DOHH2 (cell line): Measurements from ENCODE around the gene CD3G.
A peak's percentile ranks its signal among the peaks of the same experiment; 100 is the strongest.
"Not testable (repeated sequence)": the region's sequence is repeated elsewhere in the genome, so short reads cannot be mapped to it uniquely, and the experiment has no call there.

Experiments used
- H3F3A ChIP-seq: fragments of 200-600 bp; sonication (generic), shearing (Covaris generic); 2 replicates; pipeline ENCODE4 v1.6.0; 2016; ENCODE audit warnings: antibody characterized with exemption, mild to moderate bottlenecking; ENCODE audit not compliant: control insufficient read depth, insufficient read depth
- H3K27ac ChIP-seq: fragments of 200-600 bp; sonication (generic); 2 replicates; pipeline ENCODE4 v1.5.1; 2014; ENCODE audit warnings: low read depth, mild to moderate bottlenecking, low read length, moderate library complexity
- H3K27me3 ChIP-seq: fragments of 200-600 bp; sonication (generic); 2 replicates; pipeline ENCODE4 v1.6.1; 2014; ENCODE audit warnings: mild to moderate bottlenecking, low read length, mixed read lengths; ENCODE audit not compliant: control insufficient read depth
- H3K36me3 ChIP-seq: fragments of 200-600 bp; sonication (generic); 2 replicates; pipeline ENCODE4 v1.6.1; 2014; ENCODE audit warnings: mild to moderate bottlenecking, low read length, moderate library complexity, mixed read lengths; ENCODE audit not compliant: control insufficient read depth
- H3K4me1 ChIP-seq: fragments of 200-600 bp; sonication (generic); 2 replicates; pipeline ENCODE4 v1.6.1; 2014; ENCODE audit warnings: mild to moderate bottlenecking, low read length, mixed read lengths; ENCODE audit not compliant: control insufficient read depth
- H3K4me2 ChIP-seq: fragments of 200-600 bp; sonication (generic); 2 replicates; pipeline ENCODE4 v1.6.0; 2014; ENCODE audit warnings: mild to moderate bottlenecking, low read length, moderate library complexity
- H3K4me3 ChIP-seq: fragments of 200-600 bp; sonication (generic); 2 replicates; pipeline ENCODE4 v1.5.1; 2014; ENCODE audit warnings: mild to moderate bottlenecking, low read length, mixed read lengths
- H3K79me2 ChIP-seq: fragments of 200-600 bp; sonication (generic); 2 replicates; pipeline ENCODE4 v1.6.1; 2014; ENCODE audit warnings: mild to moderate bottlenecking, low read length, mixed read lengths; ENCODE audit not compliant: control insufficient read depth
- H3K9me2 ChIP-seq: fragments of 200-600 bp; sonication (generic); replicated peaks from 2 replicates; pipeline ENCODE4 v1.6.1; 2014; ENCODE audit warnings: mild to moderate bottlenecking, low read length, mixed read lengths; ENCODE audit not compliant: control insufficient read depth
- H3K9me3 ChIP-seq: fragments of 200-600 bp; sonication (generic); 2 replicates; pipeline ENCODE4 v1.6.1; 2014; ENCODE audit warnings: antibody characterized with exemption, low read length, mixed read lengths; ENCODE audit not compliant: control insufficient read depth, insufficient read depth
- H4K20me1 ChIP-seq: fragments of 200-600 bp; sonication (generic); 2 replicates; pipeline ENCODE4 v1.6.0; 2014; ENCODE audit warnings: low read depth, mild to moderate bottlenecking, antibody characterized with exemption, low read length, moderate library complexity; ENCODE audit not compliant: control insufficient read depth, insufficient read depth
- CTCF ChIP-seq: fragments of 200-600 bp; sonication (generic); IDR thresholded peaks from one replicate; pipeline ENCODE4 v1.5.1; 2014; ENCODE audit warnings: antibody characterized with exemption, mild to moderate bottlenecking, low read depth, low read length; ENCODE audit not compliant: poor library complexity, severe bottlenecking
- EZH2phosphoT487 ChIP-seq: fragments of 200-600 bp; sonication (generic); IDR thresholded peaks from 2 replicates; pipeline ENCODE4 v1.6.1; 2017; ENCODE audit warnings: borderline replicate concordance, mild to moderate bottlenecking, antibody characterized with exemption, low read length, moderate library complexity, mixed read lengths

The CD3G gene

GRCh38 chr11:118401151-118401879 lies 57.2 kb downstream of the CD3G start, which contains the start of gene ATP5MG:
Gene ATP5MG (plus strand): TSS chr11:118401606. CDS start chr11:118401666, 60 bp downstream.
- peak within 1 kb of the TSS; percentile 64 for H3K27ac ChIP-seq
- H4K20me1 ChIP-seq, result peaks cover 30% of the 10 kb centered on the region
- peaks cover 19% of the 10 kb centered on the region for H3F3A ChIP-seq
- peak within 1 kb of the TSS; percentile 92 for H3K4me3 ChIP-seq
- peaks cover 56% of the 10 kb centered on the region for H3K79me2 ChIP-seq
- no peaks in the 10 kb centered on the region for H3K9me3 ChIP-seq
- no peak for TF ChIP-seq CTCF
- TF ChIP-seq EZH2phosphoT487, result no peak
- peak within 1 kb of the TSS; percentile 86 for H3K4me2 ChIP-seq
- peaks cover 74% of the 10 kb centered on the region for H3K36me3 ChIP-seq
- H3K4me1 ChIP-seq, result peaks cover 60% of the 10 kb centered on the region
- no peaks in the 10 kb centered on the region for H3K27me3 ChIP-seq
- H3K9me2 ChIP-seq, result no peaks in the 10 kb centered on the region

DNA sequence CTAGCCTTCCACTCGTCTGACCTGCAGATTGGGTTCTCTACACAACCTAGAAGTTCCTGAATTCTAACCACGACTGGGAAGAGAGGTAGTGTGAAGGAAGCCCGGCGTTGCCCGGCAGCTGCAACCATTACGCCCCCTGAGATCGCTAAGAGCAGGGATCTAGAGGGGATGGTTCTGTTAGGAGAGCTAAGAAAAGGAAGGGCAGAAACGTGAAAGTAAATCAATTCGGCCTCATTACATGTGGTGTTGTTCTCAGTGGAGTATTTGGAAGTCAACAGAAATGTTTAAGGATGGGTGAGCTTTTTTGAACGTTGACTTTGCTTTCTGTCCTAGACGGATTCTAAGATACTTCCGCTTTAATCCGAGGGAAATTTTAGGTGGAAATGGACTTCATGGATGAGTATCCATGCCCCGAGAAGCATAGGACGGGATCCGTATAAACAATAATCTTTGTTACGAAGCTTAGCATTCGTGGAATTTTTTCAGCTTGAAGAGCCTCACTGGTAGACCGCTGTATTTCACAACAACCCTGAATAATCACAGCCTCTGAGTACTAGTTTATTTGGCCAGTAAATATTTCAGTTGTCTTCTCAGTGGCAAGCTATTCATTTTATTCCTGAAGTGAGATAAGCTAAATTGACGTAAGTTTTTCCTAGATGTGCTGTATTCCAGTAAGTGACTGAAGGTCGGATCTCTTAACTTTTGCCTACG lies 57.9 kb downstream of the CD3G start:
- peak; percentile 35 for TF ChIP-seq CTCF
- TF ChIP-seq EZH2phosphoT487, result no peak
- Histone ChIP-seq H4K20me1 (peaks cover 35% of the 10 kb centered on the region), H3K79me2 (peaks cover 63% of the 10 kb centered on the region), H3K4me3 (peak overlapping the region; percentile 92), H3K4me2 (peak overlapping the region; percentile 86), H3K27me3 (no peaks in the 10 kb centered on the region), H3K9me2 (no peaks in the 10 kb centered on the region), H3K9me3 (no peaks in the 10 kb centered on the region), H3K27ac (peak overlapping the region; percentile 64), H3F3A (peaks cover 19% of the 10 kb centered on the region), H3K36me3 (peaks cover 76% of the 10 kb centered on the region), H3K4me1 (peaks cover 68% of the 10 kb centered on the region)

DNA sequence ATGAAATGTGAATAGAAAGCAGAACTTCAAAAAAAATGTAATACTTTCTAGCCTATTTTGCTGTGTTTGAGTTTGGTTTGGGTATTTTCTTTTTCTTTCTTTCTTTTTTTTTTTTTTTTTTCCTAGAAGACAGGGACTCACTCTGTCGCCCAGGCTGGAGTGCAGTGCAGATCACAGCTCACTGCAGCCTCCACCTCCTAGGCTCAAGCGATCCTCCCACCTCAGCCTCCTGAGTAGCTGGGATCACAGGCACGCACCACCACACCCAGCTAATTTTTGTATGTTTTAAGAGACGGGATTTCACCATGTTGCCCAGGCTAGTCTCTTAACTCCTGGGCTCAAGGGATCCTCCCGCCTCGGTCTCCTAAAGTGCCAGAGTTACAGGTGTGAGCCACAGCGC lies 58.5 kb downstream of the CD3G start:
- Histone ChIP-seq H3K79me2 (peaks cover 68% of the 10 kb centered on the region), H4K20me1 (peaks cover 35% of the 10 kb centered on the region), H3K4me1 (peaks cover 69% of the 10 kb centered on the region), H3K4me2 (peak overlapping the region; percentile 86), H3K36me3 (peaks cover 80% of the 10 kb centered on the region), H3K4me3 (peak overlapping the region; percentile 92), H3F3A (peaks cover 19% of the 10 kb centered on the region)
- not testable (repeated sequence) for H3K27me3 ChIP-seq, H3K9me2 ChIP-seq, H3K27ac ChIP-seq, H3K9me3 ChIP-seq
